GM18868 (cell line): Measurements from ENCODE around the gene ZBTB22.

ENCODE experiments used
- ATAC-seq: cut with Tn5 transposase; IDR thresholded peaks from one replicate; pipeline ENCODE4 v1.9.1; 2021; ENCODE audit warnings: mild to moderate bottlenecking, moderate library complexity; ENCODE audit not compliant: unreplicated experiment

The ZBTB22 gene

DNA sequence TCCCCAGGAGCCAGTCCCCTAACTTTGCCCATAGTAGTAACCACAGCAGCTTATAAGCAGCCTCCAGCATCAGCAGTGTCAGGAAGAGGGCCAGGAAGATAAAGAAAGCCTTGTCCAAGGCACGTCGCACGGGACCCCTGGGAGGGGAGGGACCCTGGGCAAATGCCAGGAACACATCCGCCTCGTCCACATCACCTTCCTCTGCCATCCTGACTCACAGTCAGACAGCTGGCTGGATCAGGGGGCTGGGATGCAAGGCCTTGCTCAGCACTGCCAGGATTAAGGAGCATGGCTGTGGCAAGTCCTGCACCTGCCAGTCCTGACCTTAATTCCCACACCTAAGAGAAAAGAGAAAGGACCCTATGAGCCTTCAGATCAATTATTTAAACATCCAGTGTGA lies 11.5 kb upstream of the ZBTB22 start:
- no peak for ATAC-seq

DNA sequence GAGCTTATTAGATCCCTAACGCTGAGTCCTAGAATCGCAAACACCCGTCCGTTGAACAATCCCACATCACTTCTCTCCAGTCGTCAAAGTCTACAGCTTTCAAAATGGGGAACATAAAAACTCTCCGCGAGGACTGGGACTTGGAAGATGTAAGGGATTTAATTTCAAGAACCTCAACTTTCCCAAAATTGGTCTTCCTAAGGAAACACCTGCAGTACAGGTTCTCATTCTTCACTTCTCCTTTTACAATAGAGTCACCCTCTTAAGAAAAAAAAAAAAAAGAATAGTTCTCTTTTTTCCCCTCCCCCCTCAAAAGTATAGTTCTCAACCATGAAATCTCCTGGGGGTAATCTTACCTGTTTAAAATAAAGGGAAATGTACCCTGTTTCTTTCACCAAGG lies 6.6 kb upstream of the ZBTB22 start:
- no peak for ATAC-seq

DNA sequence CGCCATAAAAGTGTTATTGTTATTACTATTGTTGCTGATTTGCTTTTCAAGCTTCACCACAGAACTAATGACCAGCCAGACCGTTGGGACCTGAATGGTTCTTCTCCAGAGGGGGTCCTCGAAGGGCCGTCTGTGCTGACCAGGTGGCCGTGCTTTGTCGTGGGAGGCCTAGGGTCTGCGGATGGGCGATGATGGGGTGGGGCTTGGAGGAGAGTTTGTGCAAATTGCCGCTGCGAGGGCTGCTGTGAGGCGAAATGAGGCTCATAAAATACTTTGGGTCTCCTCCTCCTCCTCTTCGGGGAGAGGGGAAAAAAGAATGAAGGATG lies 6.0 kb upstream of the ZBTB22 start:
- peak; percentile 4 for ATAC-seq

DNA sequence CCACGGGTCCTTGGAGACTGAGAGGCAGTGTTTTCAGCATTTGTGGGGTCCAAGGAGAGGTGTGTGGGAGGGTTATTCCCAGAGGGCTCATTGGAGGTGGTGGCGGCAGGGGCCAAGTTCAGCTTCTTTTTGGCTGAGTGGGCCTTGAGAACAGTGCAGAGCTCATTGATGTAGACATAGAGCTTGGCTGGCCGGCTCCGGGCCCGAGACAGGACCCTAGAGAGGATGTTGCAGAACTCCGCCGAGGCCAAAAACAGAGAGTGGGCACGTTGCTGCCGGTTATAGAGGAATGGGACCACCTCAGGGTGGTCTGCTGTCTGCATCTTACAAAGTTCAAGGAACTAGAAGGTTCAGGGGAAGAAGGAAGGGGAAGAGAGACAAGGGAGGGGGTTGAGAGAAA lies 3.7 kb upstream of the ZBTB22 start:
- no peak for ATAC-seq

DNA sequence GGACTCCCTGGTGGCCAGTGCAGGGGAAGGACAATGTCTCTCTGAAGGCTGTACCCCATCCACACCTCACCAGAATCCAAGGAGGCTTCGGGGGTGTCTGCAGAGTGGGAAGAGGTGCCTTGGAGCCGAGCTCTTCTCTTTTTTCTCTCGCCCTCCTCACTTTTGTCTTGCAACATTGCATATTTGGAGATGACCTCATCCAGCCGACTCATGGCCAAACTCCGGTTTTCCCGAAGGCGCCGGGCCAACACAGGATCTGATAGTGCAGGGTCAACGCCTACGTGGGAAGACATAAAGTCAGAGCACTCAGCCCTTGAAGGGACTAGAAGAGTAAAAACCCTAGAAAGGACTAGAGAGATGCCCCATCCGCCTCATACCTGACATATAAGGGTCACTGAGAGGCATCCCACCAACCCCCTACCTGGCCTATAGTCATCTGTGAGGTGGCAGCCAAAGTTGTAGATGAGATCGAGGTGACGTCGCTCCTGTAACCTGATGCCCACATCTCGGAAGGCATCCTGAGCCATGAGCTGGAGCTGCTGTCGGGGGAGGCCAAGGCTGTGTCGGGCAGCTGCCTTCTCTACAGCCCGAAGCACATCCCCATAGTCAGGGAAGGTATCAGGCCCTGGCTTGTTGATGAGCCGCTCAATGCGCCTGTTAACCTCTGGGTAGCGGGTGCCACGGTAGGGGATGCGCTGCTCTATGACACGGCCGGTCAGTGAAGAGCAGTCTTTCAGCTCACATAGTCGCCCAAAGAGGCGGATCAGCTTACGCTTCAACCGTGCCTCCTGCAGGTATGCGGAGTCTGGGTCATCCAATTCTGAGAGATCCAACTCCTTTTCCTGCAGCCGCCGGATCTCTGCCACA lies 3.0 kb upstream of the ZBTB22 start:
- ATAC-seq: no peak

DNA sequence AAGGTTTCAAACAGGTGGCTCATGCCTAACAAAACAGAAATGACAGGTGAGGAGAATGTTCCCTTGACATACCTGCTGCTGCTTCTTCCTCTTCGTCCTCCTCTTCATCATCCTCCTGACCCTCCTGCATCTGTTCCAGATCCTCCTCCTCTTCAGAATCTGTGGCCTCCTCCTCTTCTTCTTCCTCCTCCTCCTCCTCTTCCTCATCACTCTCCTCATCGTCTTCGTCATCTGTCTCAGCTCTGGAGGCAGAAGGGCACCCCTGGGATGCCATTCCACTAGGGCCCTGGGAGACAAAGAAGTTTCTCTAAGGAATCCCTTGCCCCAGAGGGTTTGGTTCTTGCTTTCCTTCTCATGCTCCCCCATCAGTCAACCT lies 2.4 kb upstream of the ZBTB22 start:
- no peak for ATAC-seq

DNA sequence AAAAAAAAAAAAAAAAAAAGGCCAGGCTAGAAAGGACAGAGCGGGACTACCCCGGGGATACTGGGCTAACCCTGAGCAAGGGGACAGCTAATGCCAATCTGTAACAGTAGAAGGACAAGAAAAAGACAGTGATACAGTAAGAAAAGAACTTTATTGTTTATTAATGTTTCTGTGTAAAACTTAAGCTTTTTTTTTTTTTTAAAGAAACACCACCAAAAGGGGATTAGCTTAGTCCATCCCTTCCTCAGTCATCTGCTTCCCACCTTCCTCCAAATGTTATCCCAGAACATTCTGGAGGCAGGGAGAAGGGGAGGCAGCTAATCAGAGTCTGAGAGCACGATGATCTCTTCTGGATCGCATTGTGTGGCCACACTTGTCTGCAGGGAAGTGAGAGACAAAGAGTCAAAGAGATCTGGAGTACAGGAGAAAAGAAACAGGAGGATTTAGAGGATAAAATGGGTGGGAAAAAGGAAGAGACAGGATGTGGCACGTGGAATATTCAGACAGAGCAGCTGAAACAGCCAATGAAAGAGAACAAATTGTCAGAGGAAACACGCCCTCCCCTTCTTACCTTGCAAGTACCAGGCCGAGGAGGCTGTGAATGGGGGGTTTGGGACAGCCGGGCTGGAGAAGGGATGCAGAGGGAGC lies 1.0 kb upstream of the ZBTB22 start:
- ATAC-seq: no peak

DNA sequence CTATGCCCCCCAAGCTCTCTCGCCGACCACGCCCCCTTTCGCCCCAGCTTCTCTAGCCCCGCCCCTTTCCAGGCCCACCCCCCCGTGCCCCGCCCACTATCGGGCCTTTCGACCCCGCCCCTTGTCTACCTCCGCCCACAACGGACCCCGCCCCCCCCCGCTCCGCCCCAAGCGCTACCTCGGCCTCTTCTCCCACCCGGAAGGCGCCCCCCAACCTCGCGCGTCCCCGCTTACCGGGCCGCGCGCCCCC lies 200 bp downstream of the ZBTB22 start:
- no peak for ATAC-seq

DNA sequence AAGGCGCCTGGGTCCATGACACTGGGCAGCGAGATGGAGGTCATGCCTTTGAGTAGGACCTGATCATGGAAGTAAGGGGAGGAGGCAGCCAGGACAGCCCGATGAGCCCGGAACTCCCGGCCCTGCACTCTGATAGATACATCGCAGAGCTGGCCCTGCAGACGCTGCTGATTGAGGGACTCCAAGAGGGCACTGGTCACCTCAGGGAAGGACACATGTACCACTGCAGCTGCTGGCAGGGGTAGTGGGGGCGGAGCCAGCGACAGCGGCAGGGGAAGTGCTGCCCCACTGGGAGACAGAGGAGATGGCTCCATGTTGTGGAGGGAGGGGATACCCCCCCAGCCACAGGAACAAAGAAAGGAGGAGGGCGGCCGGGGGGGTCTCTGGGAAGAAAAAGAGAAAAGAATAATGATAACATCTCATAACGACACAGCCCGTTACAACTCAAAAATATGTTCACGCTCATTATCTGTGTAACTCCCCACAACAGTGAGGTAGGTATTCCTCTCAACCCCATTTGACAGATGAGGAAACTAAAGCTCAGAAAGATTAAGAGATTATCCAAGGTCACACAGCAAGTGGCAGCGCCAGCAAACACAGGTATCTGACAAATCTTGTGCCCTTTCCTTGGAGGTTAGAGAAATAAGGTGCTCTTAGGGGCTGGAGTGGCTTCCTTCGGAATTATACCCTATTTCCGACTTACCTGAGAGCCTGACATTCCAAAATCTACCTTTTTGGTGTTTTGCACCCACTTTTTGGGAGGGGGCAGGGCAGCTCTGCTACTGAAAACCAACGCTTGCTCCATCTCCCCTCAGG lies 733 bp downstream of the ZBTB22 start:
- no peak for ATAC-seq

DNA sequence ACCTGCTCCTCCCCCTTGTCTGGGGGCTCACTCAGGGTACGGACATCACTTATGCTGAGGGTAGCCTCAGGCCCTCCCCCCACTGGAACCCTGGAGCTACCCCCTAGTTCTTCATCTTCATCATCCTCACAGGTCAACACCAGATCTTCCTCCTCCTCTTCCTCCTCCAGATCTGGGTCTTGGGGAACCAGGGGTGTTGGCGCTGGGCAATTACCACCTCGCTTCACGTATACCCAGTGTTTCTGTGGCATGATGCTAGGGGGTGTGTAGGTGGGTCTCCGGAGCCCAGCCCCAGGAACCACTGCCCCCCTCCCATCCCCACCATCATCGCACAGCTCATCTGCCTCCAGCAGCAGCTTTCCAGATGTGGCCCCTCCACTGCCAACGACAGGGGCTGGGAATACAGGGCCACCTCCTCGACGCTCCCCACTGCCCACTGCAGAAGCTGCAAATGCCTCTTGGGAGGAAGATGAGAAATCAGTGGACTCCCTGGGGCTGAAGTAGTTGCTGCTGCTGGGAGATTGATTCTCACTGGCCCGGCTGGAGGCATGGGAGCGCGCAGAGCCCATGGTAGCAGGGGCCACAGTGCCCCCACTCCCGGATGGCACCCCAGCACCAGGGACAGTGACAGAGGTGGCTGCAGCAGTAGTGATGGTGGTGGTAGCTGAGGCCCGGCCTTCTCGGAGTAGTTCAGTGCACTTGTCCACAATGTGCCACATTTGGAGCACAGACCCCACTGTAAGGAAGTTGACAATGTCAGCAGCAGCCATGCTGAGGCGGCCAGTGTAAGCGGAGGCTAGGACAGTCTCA lies 1.5 kb downstream of the ZBTB22 start:
- ATAC-seq: no peak

DNA sequence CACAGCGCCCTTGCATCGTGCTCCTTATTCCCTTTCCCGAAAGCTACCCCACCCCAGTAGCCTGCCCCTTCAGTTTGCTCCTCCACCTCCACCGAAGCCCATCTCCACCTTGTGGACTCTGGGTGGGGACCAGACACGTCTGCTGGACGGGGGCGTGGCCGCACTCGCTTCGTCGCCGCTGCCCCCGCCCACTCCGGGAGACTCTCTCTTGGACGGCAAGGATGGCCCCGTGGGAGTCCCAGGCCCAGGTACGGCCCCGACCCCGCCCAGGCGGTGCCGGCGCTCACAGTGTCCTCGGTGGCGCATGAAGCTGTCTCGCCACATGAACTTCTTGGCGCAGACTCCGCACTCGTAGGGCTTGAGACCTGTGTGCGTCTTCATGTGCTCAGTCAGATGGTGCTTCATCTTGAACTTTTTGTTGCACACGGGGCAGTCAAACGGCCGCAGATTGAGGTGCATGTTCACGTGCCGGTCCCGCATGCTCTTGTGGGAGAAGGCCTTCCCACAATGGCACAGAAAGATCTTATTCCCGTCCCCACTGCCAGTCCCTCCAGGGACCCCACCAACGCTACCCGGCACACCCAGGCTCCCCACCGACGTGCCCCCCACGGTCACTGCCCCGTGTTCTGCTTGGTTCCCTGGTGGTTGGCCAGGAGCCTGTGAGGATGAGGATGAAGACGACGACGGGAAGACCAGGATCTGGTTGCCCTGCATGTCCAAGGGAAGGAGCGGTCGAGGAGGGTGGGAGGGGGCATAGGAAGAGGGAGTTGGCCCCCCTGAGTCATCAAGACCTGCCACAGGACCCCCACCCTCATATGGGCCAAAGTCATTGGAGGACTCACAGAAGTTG lies 2.4 kb downstream of the ZBTB22 start:
- no peak for ATAC-seq

DNA sequence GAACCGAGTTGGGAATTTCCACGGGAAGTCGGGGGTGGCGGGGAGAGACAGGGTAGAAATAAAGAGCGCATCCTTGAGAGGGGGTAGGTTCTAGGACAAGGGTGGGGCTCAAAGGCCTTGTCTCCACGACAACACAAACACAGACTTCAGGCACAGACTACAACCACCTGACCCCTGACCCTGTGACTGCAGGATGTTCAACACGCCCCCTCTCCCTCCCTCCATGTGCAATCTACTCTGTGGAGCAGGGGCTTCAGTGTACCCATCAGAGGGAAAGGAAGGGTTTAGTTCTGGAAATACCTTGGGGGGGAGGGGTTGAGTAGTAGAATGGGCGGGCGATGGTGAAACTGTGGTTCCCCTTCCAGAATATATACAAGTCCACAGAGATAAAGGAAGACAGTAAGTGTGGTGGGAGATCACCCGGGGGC lies 3.0 kb downstream of the ZBTB22 start:
- no peak for ATAC-seq

DNA sequence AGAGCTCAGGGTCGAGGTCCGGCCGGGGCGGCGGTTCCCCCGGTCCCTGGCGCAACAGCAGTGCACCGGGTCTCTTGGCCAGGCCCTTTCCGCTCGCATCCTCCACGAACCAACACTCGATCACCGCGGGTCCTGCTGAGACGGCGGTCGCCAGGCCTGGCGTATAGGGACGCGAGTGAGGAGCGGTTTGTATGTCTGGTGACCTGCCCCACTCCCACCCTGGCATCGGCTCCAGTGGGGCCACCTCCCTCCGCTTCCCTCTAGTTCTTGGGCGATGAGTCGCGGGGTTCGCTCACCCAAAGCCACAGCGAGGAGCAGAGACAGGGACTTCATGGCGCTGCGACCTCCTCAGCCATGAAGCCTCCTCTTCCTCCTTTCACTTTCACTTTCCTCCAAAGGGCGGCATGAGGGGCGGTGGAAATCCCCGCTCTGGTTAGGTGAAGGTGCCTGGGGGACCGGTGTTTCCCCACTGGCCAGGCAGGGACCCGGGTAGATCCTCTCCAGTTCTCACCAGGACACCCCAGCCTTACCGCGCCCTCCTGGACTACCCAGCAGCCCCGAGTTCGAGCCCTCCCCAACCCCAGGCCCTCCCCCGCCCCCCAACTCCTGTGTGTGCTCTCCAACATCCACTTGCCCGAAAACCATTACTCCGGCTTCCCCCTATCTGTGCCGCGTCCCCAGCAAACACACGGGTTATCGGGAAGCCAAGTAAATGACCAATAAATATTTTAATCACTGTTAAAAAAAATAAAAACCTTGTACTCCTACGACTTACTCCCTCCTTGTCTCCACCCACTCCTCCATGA lies 3.6 kb downstream of the ZBTB22 start, which contains the start of gene TAPBP:
TAPBP (minus strand) TSS at position 370 of the 806 bp plus-strand sequence; CDS start at position 333, 37 bp downstream.
- ATAC-seq: peak; percentile 48

DNA sequence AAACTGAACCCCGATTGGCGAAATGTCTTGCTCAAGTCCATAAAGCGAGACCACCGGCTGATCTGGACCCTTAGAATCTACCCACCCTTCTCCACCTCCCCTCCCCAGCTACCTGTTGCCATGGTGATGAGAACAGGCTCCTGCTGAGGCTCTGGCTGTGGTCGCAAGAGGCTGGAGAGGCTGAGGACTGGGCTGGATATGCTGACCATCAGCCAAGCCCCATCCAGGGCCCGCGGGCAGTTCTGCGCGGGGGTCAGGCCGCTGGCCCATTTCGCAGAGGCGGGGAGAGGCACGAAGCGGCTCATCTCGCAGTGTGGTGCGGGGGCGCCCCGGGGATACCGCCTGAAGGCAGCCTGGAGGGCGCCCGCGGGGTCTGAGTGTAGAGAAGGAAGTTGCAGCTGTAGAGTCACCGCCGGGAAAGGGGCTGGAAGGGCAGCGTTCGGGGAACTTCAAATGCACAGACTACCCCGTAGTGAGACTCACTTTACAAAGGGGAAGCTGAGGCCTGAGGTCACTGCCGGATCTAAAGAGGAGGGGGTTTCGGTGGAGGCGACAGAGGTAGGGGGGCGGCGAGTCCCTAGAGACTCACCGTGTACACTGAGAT lies 4.3 kb downstream of the ZBTB22 start:
- ATAC-seq: no peak

DNA sequence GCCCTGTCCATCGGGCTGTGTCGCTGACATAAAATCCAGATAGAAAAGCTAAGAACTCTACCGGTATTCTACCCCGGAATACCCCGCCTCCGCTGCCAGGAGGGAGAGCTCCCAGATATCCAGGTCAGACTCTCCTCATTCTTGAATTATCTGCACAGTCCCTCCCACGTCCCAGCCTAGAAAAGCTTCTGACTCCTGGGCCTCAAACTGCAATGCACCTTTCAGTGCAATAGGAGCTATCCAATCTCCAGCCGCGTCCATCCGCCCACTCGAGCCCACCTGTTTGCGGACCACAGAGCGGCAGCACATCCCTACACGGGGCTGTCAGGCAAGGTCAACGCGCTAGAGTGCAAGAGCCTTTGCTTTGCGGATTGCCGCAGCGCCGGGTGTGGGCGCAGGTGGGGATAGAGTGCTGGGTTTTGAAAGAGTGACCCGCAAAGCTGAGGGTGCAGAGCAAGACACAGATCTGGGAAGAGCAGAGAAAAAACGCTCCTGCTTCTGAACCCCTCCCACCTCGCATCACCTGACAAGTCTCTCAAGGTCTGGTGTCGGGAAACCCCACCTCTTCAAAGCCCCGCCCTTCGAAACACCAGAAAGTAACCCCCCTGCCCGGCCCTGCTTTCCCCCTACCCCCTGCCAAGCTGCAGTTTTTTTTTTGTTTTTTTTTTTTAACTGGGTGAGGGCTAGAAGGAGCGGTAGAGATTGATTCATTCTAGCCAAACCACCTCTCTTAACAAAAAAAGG lies 5.0 kb downstream of the ZBTB22 start:
- ATAC-seq: peak; percentile 24

DNA sequence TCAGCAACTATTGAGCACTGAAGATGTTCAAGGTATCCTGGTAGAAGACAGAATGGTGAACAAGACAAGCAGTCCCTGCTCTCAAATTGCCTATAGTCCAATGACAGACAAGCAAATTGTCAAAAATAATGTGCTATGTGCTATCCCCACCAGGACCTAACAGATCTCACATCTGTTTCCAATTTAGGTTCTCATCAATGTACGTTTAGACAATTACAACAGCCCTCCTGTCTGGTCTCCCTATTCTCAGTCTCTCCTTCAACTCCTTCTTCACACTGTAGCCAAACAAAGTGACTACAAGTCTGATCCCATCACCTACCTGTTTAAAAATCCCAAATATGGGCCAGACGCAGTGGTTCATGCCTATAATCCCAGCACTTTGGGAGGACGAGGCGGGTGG lies 11.2 kb downstream of the ZBTB22 start:
- ATAC-seq: no peak

DNA sequence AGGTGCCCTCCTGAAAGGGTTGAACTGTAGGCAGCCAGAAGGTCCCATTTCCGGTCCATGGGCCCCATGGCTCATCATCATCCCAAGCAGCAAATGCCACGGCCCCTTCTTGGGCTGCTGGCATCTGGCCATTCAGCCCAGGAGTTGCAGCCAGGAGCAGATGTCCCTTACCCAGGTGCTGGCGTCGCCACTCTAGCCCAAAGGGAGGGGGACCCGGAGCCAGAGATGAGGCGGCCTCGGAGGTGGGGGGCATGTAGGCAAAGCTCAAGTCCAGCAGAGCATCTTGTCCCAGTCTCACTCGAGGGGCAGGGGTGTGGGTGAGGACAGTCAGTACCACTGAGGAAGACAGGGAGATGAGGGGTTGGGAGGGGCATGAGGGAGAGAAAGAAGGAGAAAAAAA lies 12.5 kb downstream of the ZBTB22 start:
- no peak for ATAC-seq

DNA sequence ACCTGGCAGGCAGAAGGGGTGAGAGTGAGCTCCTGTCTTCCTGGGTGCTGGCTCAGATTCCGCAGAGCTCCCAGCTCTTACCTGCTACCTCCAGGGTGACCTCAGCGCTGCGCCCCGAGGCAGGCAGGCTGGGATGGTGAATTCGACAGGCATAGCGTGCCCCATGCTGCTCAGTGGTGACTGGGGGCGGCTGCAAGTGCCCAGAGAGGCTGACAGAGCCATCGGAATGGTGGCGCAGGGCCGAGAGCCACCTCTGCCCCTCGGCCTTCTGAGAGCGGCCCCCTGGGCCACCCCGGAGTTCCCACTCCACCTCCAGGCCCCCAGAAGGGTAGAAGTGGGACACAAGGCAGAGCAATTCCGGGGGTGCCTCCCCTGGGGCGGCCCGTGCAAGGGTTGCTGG lies 13.3 kb downstream of the ZBTB22 start:
- no peak for ATAC-seq
